Measurements from ENCODE around the gene PAPOLB. TPM values are rescaled to one million over a fixed set of nuclear protein-coding genes. Genes with fewer than 3 reads are reported as not detected.

The PAPOLB gene
- total RNA-seq, 3 donors from 2014 or later (not counting 1 experiment from before 2014, with no cell fraction given): 0.14 to 0.36 (median 0.20) TPM

GRCh38 chr7:4875391-4875790 lies 13.6 kb upstream of the PAPOLB start:
- Mint-ChIP-seq H3K4me3 (no peak overlapping the region), H3K36me3 (no peaks in the 10 kb centered on the region), H3K4me1 (peaks cover 29 to 31% of the 10 kb centered on the region in 2 donors), H3K9me3 (no peaks in the 10 kb centered on the region), H3K27me3 (ENCODE audit: low read depth in 2 of 2) (peaks cover 8 to 10% of the 10 kb centered on the region in 2 donors), H3K27ac (no peak overlapping the region)
- no peaks in the 10 kb centered on the region for H3K36me3 ChIP-seq (ENCODE audit: control insufficient read depth, insufficient read depth, low read length)
- H3K27me3 ChIP-seq (ENCODE audit: control insufficient read depth, insufficient read depth, low read length): peaks cover 2% of the 10 kb centered on the region
- ATAC-seq: no peak
- intact Hi-C loops (cut with micrococcal nuclease): no loop called here
- no peak for DNase-seq
- peaks cover 28% of the 10 kb centered on the region for H3K4me1 ChIP-seq (ENCODE audit: control insufficient read depth, insufficient read depth, low read length)
- H3K9me3 ChIP-seq (ENCODE audit: control insufficient read depth, insufficient read depth, low read length): no peaks in the 10 kb centered on the region
- H3K27ac ChIP-seq (ENCODE audit: low read length): no peak overlapping the region
- 95% methylated on average over 14 of the region's 15 CpGs for WGBS (ENCODE audit: insufficient coverage)
- no peak overlapping the region for H3K4me3 ChIP-seq (ENCODE audit: low read length)
- TF ChIP-seq CTCF (IDR thresholded peaks at IDR 0.05): no peak

- no peak overlapping the region for H3K27ac ChIP-seq (ENCODE audit: low read length)
- Mint-ChIP-seq H3K27me3 (ENCODE audit: low read depth in 2 of 2) (peaks cover 8 to 12% of the 10 kb centered on the region in 2 donors), H3K27ac (no peak overlapping the region), H3K9me3 (no peaks in the 10 kb centered on the region), H3K4me1 (peaks cover 29 to 31% of the 10 kb centered on the region in 2 donors), H3K4me3 (peak overlapping the region; percentile 77), H3K36me3 (no peaks in the 10 kb centered on the region)
- H3K4me3 ChIP-seq (ENCODE audit: low read length): no peak overlapping the region
- no peaks in the 10 kb centered on the region for H3K9me3 ChIP-seq (ENCODE audit: control insufficient read depth, insufficient read depth, low read length)
- H3K27me3 ChIP-seq (ENCODE audit: control insufficient read depth, insufficient read depth, low read length): no peaks in the 10 kb centered on the region
- ATAC-seq (no peak), DNase-seq (no peak)
- peaks cover 28% of the 10 kb centered on the region for H3K4me1 ChIP-seq (ENCODE audit: control insufficient read depth, insufficient read depth, low read length)
- H3K36me3 ChIP-seq (ENCODE audit: control insufficient read depth, insufficient read depth, low read length): no peaks in the 10 kb centered on the region
- 92% methylated on average over 30 of the region's 31 CpGs for WGBS (ENCODE audit: insufficient coverage)
- no peak for TF ChIP-seq CTCF (IDR thresholded peaks at IDR 0.05)
- intact Hi-C loops (cut with micrococcal nuclease): no loop called here
Measured at GRCh38 chr7:4873071-4873944, 11.5 kb upstream of the PAPOLB start.

GRCh38 chr7:4871930-4872675 lies 10.3 kb upstream of the PAPOLB start:
- H3K4me1 Mint-ChIP-seq: peaks cover 29 to 31% of the 10 kb centered on the region in 2 donors
- H3K27me3 Mint-ChIP-seq (ENCODE audit: low read depth in 2 of 2): peaks cover 8 to 12% of the 10 kb centered on the region in 2 donors
- intact Hi-C loops (cut with micrococcal nuclease): no loop called here

More at GRCh38 chr7:4871930-4872675, 10.3 kb upstream of the PAPOLB start:
- ATAC-seq (peak; percentile 5 to 53 (median 49)), DNase-seq (peak in 1 of 2 donors; percentile 20)
- WGBS (ENCODE audit: insufficient coverage): 59% methylated on average over 19 of the region's 19 CpGs
- no peaks in the 10 kb centered on the region for H3K9me3 ChIP-seq (ENCODE audit: control insufficient read depth, insufficient read depth, low read length)
- H3K4me1 ChIP-seq (ENCODE audit: control insufficient read depth, insufficient read depth, low read length): peaks cover 28% of the 10 kb centered on the region
- TF ChIP-seq CTCF (IDR thresholded peaks at IDR 0.05): no peak
- H3K4me3 ChIP-seq (ENCODE audit: low read length): no peak overlapping the region
- Mint-ChIP-seq H3K36me3 (no peaks in the 10 kb centered on the region), H3K27ac (peak overlapping the region; percentile 78 to 79), H3K4me3 (peak overlapping the region; percentile 77), H3K9me3 (no peaks in the 10 kb centered on the region)
- no peaks in the 10 kb centered on the region for H3K36me3 ChIP-seq (ENCODE audit: control insufficient read depth, insufficient read depth, low read length)
- no peaks in the 10 kb centered on the region for H3K27me3 ChIP-seq (ENCODE audit: control insufficient read depth, insufficient read depth, low read length)
- H3K27ac ChIP-seq (ENCODE audit: low read length): no peak overlapping the region
